ENCODE results near the gene NIM1K. TPM values are rescaled to one million over a fixed set of nuclear protein-coding genes. Genes with fewer than 3 reads are reported as not detected.

Gene NIM1K
- total and polyA plus RNA-seq, 2 donors (not counting 3 experiments of a cell fraction or from before 2014, with no cell fraction given), result 0.04 to 0.49 TPM

GRCh38 chr5:43219120-43219519 is 27.1 kb downstream of the NIM1K start:
- Histone ChIP-seq H2AFZ (ENCODE audit: low read depth, low read length) (no peak overlapping the region), H3K27me3 (ENCODE audit: control insufficient read depth in 2 of 2, insufficient read depth in 2 of 2, low read length in 2 of 2) (peaks cover 0 to 3% of the 10 kb centered on the region in 2 experiments), H3K9ac (replicated peaks; ENCODE audit: extremely low read depth, insufficient read depth, low read length) (no peak overlapping the region), H3K9me1 (replicated peaks; ENCODE audit: control insufficient read depth, extremely low read depth, insufficient read depth, low read length) (no peaks in the 10 kb centered on the region), H3K9me3 (replicated peaks; ENCODE audit: control insufficient read depth, insufficient read depth, low read length) (no peaks in the 10 kb centered on the region), H3K4me3 (replicated peaks in 1 of 3; ENCODE audit: insufficient read depth in 1 of 3, low read depth in 1 of 3, low read length in 3 of 3) (no peak overlapping the region), H3K4me2 (ENCODE audit: insufficient read depth, low read length) (no peak overlapping the region), H3K79me2 (ENCODE audit: control insufficient read depth, insufficient read depth, low read length) (no peaks in the 10 kb centered on the region), H4K20me1 (replicated peaks; ENCODE audit: control insufficient read depth, extremely low read depth, insufficient read depth, low read length) (no peaks in the 10 kb centered on the region), H3K27ac (ENCODE audit: insufficient read depth, low read depth, low read length) (no peak overlapping the region), H3K4me1 (ENCODE audit: control insufficient read depth, extremely low read depth, insufficient read depth, low read length) (no peaks in the 10 kb centered on the region), H3K36me3 (ENCODE audit: control insufficient read depth in 2 of 2, extremely low read depth in 1 of 2, insufficient read depth in 2 of 2, low read length in 2 of 2) (no peaks in the 10 kb centered on the region)
- DNase-seq (ENCODE audit: low read depth, low spot score) (no peak), FAIRE-seq (no peak)
- CTCF ChIA-PET, result interaction anchor here (1.6 kb wide), 1 partner anchor 13 kb away, joined by 4 read pairs; no protein-coding TSS in a partner anchor
- intact Hi-C loops (cut with micrococcal nuclease), result no loop called here
- dilution Hi-C loops (cut with MboI; ENCODE audit: extremely low pct_ligation_motif_present, low sequenced_read_pairs), result no loop called here
- no peak for TF ChIP-seq JUN (IDR thresholded peaks at IDR 0.05; ENCODE audit: borderline replicate concordance, insufficient read depth, insufficient read length, low read depth)
- TF ChIP-seq GATA2 (IDR thresholded peaks at IDR 0.05; ENCODE audit: insufficient read depth, insufficient read length, low read depth, low read length), result no peak
- TF ChIP-seq CTCF (IDR thresholded peaks at IDR 0.05; ENCODE audit: extremely low read depth in 1 of 2, insufficient read depth in 1 of 2, low read depth in 1 of 2, low read length in 2 of 2), result no peak
- POLR2A ChIA-PET, result no interaction called here
- no TSS peak for BruUV-seq (replicated peaks)

- H3K4me3 ChIP-seq (replicated peaks in 1 of 3; ENCODE audit: insufficient read depth in 1 of 3, low read depth in 1 of 3, low read length in 3 of 3), result no peak overlapping the region
- intact Hi-C loops (cut with micrococcal nuclease), result no loop called here
- no peak overlapping the region for H3K9ac ChIP-seq (replicated peaks; ENCODE audit: extremely low read depth, insufficient read depth, low read length)
- TF ChIP-seq POLR2A (IDR thresholded peaks at IDR 0.05; ENCODE audit: low read depth, low read length), result no peak
- peaks cover 2 to 3% of the 10 kb centered on the region in 2 experiments for H3K27me3 ChIP-seq (ENCODE audit: control insufficient read depth in 2 of 2, insufficient read depth in 2 of 2, low read length in 2 of 2)
- no peaks in the 10 kb centered on the region for H3K79me2 ChIP-seq (ENCODE audit: control insufficient read depth, insufficient read depth, low read length)
- H2AFZ ChIP-seq (ENCODE audit: low read depth, low read length), result no peak overlapping the region
- DNase-seq (ENCODE audit: low read depth, low spot score) (no peak), FAIRE-seq (no peak)
- H3K4me1 ChIP-seq (ENCODE audit: control insufficient read depth, extremely low read depth, insufficient read depth, low read length), result no peaks in the 10 kb centered on the region
- no peak overlapping the region for H3K4me2 ChIP-seq (ENCODE audit: insufficient read depth, low read length)
- dilution Hi-C loops (cut with MboI; ENCODE audit: extremely low pct_ligation_motif_present, low sequenced_read_pairs), result no loop called here
- no peaks in the 10 kb centered on the region for H3K9me3 ChIP-seq (replicated peaks; ENCODE audit: control insufficient read depth, insufficient read depth, low read length)
- no peaks in the 10 kb centered on the region for H3K9me1 ChIP-seq (replicated peaks; ENCODE audit: control insufficient read depth, extremely low read depth, insufficient read depth, low read length)
- H3K36me3 ChIP-seq (ENCODE audit: control insufficient read depth in 2 of 2, extremely low read depth in 1 of 2, insufficient read depth in 2 of 2, low read length in 2 of 2), result no peaks in the 10 kb centered on the region
- no peak overlapping the region for H3K27ac ChIP-seq (ENCODE audit: insufficient read depth, low read depth, low read length)
- H4K20me1 ChIP-seq (replicated peaks; ENCODE audit: control insufficient read depth, extremely low read depth, insufficient read depth, low read length), result no peaks in the 10 kb centered on the region
- BruUV-seq (replicated peaks), result no TSS peak
- ChIA-PET CTCF (interaction anchor here (0.7 kb wide), 1 partner anchor 233 kb away, joined by 3 read pairs; no protein-coding TSS in a partner anchor), POLR2A (no interaction called here)
Observed at GRCh38 chr5:43221502-43221901, 29.5 kb downstream of the NIM1K start.
